ENCODE measurements around the gene PDK1.

PDK1 gene

GRCh38 chr2:172655091-172655837, 99.4 kb downstream of the PDK1 start:
- no peak for DNase-seq

GRCh38 chr2:172655838-172656573, 100.1 kb downstream of the PDK1 start:
- DNase-seq = no peak

Measured in NCI-H82 (cell line).